HepG2 (cell line): Measurements from ENCODE around the gene VPS18.

Experiments
- JUNB ChIP-seq: sonication (generic); formaldehyde crosslinking; IDR thresholded peaks from 2 replicates; pipeline ENCODE4 v1.8.0; 2022; ENCODE audit warnings: missing genetic modification reagents, mild to moderate bottlenecking, borderline replicate concordance
- MIXL1 ChIP-seq: IDR thresholded peaks from 2 replicates; pipeline ENCODE4 v1.6.1; 2016
- RNF2 ChIP-seq: fragments of 450-650 bp; conservative IDR thresholded peaks from 2 replicates; pipeline ENCODE4 v1.6.1; 2016; ENCODE audit warnings: low read depth
- TCF12 ChIP-seq, 2 experiments: fragments of 450-650 bp in 1 of 2; sonication (generic) in 1 of 2; formaldehyde crosslinking in 1 of 2; IDR thresholded peaks; 2 replicates each; pipeline versions ENCODE4 v1.6.1 to v1.8.0; 2017 to 2022; ENCODE audit warnings: antibody characterized with exemption in 1 of 2, mild to moderate bottlenecking in 1 of 2, missing genetic modification reagents in 1 of 2, moderate library complexity in 1 of 2
- TF ChIP-seq, protein P1 (sequence below): sonication (generic); formaldehyde crosslinking; IDR thresholded peaks from 2 replicates; pipeline ENCODE4 v1.5.0; 2020; ENCODE audit warnings: mild to moderate bottlenecking, missing genetic modification reagents, borderline replicate concordance
- TF ChIP-seq, protein P2 (sequence below): sonication (generic); formaldehyde crosslinking; IDR thresholded peaks from 2 replicates; pipeline ENCODE4 v1.5.0; 2020; ENCODE audit warnings: mild to moderate bottlenecking, missing genetic modification reagents, moderate library complexity

DNA sequence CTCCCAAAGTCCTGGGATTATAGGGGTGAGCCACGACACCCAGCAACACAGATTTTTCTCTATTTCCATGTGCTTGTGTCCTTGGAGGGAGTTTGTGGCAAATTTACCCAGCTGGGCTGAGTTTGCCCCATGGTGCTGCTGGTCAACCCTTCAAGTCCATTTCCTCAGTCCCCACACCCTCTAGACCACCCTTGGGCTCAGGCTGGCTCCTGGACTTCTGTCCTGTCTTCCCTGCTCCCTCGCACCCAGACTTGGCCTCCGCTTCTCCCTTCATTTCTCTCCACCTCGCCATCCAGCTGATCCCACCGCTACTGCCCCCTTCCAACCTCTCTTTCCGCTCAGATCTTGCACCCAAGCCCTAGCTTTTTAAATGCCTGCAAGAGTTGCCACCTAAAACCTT lies 12.9 kb upstream of the VPS18 start:
- TF ChIP-seq, protein P1, sequence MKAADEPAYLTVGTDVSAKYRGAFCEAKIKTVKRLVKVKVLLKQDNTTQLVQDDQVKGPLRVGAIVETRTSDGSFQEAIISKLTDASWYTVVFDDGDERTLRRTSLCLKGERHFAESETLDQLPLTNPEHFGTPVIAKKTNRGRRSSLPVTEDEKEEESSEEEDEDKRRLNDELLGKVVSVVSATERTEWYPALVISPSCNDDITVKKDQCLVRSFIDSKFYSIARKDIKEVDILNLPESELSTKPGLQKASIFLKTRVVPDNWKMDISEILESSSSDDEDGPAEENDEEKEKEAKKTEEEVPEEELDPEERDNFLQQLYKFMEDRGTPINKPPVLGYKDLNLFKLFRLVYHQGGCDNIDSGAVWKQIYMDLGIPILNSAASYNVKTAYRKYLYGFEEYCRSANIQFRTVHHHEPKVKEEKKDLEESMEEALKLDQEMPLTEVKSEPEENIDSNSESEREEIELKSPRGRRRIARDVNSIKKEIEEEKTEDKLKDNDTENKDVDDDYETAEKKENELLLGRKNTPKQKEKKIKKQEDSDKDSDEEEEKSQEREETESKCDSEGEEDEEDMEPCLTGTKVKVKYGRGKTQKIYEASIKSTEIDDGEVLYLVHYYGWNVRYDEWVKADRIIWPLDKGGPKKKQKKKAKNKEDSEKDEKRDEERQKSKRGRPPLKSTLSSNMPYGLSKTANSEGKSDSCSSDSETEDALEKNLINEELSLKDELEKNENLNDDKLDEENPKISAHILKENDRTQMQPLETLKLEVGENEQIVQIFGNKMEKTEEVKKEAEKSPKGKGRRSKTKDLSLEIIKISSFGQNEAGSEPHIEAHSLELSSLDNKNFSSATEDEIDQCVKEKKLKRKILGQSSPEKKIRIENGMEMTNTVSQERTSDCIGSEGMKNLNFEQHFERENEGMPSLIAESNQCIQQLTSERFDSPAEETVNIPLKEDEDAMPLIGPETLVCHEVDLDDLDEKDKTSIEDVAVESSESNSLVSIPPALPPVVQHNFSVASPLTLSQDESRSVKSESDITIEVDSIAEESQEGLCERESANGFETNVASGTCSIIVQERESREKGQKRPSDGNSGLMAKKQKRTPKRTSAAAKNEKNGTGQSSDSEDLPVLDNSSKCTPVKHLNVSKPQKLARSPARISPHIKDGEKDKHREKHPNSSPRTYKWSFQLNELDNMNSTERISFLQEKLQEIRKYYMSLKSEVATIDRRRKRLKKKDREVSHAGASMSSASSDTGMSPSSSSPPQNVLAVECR (CRISPR knock-in tag) = no peak
- TF ChIP-seq JUNB (CRISPR knock-in tag) (no peak), MIXL1 (no peak), RNF2 (no peak), TCF12 (IDR thresholded peaks at IDR 0.05) (no peak), TCF12 (CRISPR knock-in tag; IDR thresholded peaks at IDR 0.05) (no peak)
- TF ChIP-seq, protein P2, sequence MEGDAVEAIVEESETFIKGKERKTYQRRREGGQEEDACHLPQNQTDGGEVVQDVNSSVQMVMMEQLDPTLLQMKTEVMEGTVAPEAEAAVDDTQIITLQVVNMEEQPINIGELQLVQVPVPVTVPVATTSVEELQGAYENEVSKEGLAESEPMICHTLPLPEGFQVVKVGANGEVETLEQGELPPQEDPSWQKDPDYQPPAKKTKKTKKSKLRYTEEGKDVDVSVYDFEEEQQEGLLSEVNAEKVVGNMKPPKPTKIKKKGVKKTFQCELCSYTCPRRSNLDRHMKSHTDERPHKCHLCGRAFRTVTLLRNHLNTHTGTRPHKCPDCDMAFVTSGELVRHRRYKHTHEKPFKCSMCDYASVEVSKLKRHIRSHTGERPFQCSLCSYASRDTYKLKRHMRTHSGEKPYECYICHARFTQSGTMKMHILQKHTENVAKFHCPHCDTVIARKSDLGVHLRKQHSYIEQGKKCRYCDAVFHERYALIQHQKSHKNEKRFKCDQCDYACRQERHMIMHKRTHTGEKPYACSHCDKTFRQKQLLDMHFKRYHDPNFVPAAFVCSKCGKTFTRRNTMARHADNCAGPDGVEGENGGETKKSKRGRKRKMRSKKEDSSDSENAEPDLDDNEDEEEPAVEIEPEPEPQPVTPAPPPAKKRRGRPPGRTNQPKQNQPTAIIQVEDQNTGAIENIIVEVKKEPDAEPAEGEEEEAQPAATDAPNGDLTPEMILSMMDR (CRISPR knock-in tag) = no peak
